NCI-H2196 (cell line): ENCODE measurements around the gene AUTS2.

ENCODE experiments used
- DNase-seq: peaks from one replicate; lab custom pipeline; 2025; ENCODE audit not compliant: unreplicated experiment; lab: John Stamatoyannopoulos, UW

Gene AUTS2

DNA sequence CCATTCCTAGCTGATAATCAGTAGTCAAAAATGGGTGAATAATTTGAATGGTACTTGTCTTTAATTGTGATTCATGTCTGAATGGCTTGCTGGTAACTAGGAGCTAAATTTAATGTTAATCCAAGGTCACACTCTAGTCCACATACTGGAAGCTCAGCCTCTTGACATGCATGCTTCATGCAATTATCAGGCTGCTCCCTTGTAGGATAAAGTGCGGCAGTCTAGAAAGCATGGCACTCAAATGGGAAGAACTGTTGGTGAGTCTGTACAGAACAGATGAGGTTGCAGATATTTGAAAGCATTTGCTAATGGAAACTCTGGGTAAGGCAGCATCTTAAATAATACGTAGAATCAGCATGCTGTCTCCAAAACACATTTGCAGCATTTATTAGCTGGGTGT is 499.4 kb downstream of the AUTS2 start:
- no peak for DNase-seq

- no peak for DNase-seq
Observed at GRCh38 chr7:70098133-70098561, 499.9 kb downstream of the AUTS2 start.

DNA sequence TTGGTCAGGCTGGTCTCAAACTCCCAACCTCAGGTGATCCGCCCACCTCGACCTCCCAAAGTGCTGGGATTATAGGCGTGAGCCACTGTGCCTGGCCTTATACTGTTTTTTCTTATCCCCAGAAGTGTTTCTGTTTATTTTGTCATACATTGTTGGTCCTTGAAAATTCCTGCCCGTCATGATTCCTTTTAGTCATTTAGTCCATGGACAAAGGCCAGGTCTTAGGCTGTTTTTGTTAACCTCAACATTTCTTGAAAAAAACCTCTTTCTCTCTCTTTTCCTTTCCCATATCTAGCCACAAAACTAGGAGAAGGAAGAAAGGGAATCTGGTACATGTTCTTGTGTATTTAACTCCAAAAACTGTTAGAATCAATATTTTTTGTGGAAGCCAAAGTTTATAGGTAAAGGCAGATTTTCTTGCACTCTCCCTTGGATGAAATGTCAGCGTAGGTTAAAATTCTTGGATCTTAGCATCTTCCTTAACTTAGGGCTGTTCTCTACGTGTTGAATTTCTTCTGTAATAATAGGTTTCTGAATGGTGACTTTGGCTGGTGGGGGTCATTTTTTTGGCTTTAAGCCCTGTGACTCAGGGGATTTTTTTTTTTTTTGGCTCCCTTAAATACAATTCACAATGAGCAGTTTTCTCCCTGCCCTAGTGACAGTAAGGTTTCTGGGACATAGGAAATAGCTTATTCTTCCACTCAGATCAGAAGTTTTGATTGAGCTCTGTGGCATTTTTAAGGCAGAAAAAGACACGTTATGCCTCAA is 500.8 kb downstream of the AUTS2 start:
- DNase-seq = no peak

DNA sequence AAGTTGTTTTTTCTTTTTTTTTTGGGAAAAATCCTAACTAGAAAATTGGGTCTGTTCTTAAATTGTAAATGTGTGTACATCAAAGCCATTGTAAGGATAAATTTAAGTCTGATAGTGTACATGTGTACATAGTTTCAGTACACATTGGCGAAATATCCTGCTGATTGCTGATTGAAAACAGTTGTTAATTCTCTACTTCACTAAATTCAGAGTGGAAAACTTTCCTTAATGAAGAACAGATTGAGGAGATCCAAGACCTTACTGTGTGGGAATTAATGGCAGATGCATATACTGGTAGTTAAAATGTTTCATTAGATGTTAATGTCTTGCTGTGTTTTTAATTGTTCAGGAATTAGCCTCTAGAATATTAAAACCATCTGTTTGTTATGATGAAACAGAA is 506.0 kb downstream of the AUTS2 start:
- no peak for DNase-seq

- no peak for DNase-seq
Observed at GRCh38 chr7:70113078-70113477, 514.8 kb downstream of the AUTS2 start.

- DNase-seq = no peak
Observed at GRCh38 chr7:70113536-70113935, 515.3 kb downstream of the AUTS2 start.

- no peak for DNase-seq
Observed at GRCh38 chr7:70114806-70115205, 516.5 kb downstream of the AUTS2 start.

DNA sequence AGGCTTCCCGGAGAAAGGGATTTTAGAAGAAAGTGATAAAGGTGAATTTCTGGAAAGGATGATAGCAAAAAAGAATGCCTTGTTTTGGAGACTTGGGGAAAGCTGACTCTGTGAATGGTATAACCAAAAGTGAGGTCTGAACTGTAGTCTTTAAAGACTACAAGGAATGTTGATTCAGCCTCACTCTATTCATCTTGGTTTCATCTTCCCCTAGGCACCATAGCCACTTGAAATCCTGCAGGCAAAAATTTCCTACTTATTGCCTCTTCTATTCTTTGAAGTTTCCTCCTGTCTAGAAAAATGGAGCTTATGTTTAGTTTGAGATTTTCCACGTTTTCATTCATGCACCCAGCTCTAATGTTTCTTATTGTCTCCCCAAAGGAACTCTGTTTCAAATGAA is 518.0 kb downstream of the AUTS2 start:
- DNase-seq = no peak

DNA sequence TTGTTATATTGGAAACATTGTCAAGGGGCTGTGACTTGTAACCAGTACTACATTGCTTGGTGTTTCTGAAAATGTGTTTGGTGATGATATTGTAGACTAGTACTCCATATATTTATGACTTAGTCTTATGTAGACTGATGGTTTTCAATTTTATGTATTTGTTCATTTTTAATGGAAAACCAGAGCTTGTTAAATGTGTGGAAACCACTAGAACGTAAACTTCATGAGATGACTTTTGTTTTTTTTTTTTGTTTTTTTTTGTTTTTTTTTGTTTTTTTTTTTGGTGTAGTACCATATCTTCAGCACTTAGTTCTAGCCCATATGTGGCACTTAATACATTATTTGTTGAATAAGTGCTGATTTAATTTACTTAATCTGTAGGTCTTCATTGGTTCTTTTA is 518.6 kb downstream of the AUTS2 start:
- DNase-seq = no peak

- DNase-seq = no peak
Observed at GRCh38 chr7:70120851-70121250, 522.6 kb downstream of the AUTS2 start.

- DNase-seq = peak; percentile 22
Observed at GRCh38 chr7:70131817-70132216, 533.5 kb downstream of the AUTS2 start.

GRCh38 chr7:70132226-70132851 is 534.1 kb downstream of the AUTS2 start:
- no peak for DNase-seq

DNA sequence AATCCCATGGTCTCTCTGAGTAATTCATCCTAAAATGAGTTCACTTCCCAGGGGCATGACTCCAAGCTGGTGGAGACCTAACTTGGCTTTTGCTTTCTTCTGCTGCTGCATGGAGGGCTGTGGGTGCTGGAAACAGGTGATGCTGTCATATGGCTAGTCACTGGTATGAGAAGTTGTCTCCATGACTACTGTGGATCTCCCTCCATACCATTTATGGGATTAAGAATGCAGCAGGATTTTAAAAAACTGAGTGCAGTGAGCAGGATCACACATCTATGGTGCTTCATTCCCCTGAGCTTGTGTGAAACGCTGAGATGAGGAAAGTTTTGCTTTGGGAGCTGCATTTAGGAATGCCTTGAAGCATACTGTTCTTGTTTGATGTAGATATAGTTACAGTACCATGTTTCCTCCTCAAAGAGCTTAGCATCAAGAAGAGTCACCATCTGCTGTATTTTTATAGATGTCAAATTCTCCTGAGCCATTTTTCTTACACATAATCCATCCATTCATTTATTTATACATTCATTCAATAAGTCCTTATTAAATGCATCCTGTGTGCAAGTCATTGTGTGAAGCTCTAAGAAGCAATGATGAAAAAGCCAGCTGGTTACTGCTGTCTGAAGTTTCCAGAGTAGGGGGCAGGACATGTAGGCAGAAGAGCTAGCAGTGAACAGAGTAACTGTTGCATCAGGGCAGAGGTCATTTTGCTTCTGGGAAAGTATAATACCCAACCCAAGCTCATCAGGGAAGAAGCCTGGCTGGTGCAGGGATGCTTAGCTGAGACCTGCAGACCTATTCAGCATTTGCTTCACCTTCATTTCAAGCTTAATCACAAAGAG is 534.8 kb downstream of the AUTS2 start:
- DNase-seq = no peak

GRCh38 chr7:70134029-70134770 is 535.9 kb downstream of the AUTS2 start:
- DNase-seq = no peak

DNA sequence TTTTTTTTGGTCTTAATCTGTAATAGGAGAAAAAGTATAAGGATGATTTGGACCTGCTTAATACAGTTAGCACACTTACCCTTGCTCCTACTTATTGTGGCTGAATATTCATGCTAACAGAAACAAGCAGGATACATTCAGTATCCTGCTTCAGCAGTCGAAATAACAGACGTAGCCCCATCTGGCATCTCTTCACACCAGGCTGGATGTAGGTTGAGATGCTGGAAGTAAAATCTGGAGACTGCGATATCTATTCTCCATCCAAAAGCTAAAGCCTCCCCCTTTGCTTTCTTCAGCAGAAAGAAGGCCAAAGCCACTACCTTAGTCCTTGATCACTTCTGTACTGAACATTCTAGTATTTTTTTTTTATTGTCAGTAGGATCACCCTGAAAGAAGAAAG is 537.4 kb downstream of the AUTS2 start:
- no peak for DNase-seq

GRCh38 chr7:70137126-70137525 is 538.9 kb downstream of the AUTS2 start:
- DNase-seq = no peak

- no peak for DNase-seq
Observed at GRCh38 chr7:70142247-70142932, 544.1 kb downstream of the AUTS2 start.

DNA sequence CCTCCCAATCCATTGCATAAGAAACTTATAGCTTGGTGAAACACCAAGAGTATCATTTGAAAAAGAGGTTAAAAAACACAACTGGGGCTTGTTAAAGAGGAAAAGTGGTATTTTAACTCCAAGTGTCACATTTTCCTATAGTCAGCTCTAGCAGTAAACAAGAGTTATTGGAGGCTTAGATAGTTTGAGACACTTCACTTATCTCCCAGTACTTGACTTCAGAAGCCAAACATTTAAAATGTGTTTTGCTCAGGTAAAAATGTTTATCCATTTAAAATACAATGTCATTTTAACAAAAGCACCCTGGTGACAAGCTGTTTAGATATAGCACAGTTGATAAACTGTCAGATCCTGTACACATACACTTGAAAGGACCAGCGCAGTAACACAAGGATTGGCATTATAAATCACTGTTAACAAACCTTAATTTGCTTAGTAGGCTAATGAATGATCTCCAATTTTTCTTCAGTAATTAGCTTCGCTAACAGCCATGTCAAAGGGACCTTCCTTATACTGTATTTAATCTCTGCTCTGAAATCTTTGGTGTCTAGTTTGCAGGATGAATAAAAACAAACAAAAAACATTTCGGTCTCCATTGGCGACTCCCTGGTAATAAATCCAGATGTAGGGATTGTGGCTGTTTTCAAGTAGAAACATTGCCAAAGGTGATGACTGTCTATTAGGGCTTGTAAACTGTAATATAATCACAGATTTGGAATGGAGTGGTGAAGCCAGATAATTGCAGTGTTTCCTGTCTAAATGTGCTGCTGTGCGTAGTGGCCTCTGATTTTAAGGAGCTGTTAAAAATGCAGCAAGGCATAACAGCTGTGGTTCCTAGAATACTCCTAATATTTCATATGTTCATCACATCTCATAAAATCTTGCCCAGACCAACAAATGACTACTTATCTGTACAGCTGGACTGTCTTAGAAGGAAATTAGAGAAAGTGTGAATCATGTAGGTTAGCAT is 545.1 kb downstream of the AUTS2 start:
- DNase-seq = peak; percentile 62

DNA sequence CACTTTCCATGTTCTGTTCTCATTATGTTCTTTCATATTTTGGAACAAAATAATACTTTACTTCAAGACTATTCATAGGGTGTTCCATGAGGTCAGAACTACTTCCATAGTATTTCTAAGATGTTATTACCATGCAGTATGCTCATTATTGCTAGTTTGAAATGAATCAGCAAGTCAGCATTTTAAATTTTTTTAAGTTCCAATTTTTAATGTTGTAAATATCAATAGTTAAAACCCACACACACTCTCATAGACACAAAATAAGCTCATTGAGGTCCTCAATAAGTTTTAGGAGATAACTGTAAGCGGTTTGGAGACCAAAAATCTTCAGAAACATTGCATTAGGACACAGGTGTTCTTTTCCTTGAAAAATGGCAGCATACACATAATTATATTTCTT is 550.7 kb downstream of the AUTS2 start:
- no peak for DNase-seq
